ENCODE results near the gene ASS1.

The ASS1 gene

GRCh38 chr9:130477564-130477963 is 32.8 kb downstream of the ASS1 start:
- no peak for DNase-seq

- DNase-seq = no peak
These were observed 33.4 kb downstream of the ASS1 start for GRCh38 chr9:130478152-130478551.

GRCh38 chr9:130478736-130479575 is 34.2 kb downstream of the ASS1 start:
- DNase-seq = no peak

- DNase-seq = no peak
These were observed 34.8 kb downstream of the ASS1 start for GRCh38 chr9:130479587-130479986.

- DNase-seq = no peak
These were observed 35.9 kb downstream of the ASS1 start for GRCh38 chr9:130480673-130481072.

GRCh38 chr9:130482463-130482862 is 37.7 kb downstream of the ASS1 start:
- DNase-seq = no peak

- DNase-seq = no peak
These were observed 38.7 kb downstream of the ASS1 start for GRCh38 chr9:130483371-130483971.

- peak; percentile 8 for DNase-seq
These were observed 39.8 kb downstream of the ASS1 start for GRCh38 chr9:130484362-130485072.

GRCh38 chr9:130486103-130486502 is 41.3 kb downstream of the ASS1 start:
- DNase-seq = no peak

- peak; percentile 8 for DNase-seq
These were observed 42.7 kb downstream of the ASS1 start for GRCh38 chr9:130487500-130487899.

- DNase-seq = no peak
These were observed 44.0 kb downstream of the ASS1 start for GRCh38 chr9:130488621-130489330.

- DNase-seq = no peak
These were observed 46.2 kb downstream of the ASS1 start for GRCh38 chr9:130490981-130491380.

GRCh38 chr9:130491830-130492482 is 47.2 kb downstream of the ASS1 start:
- no peak for DNase-seq

- DNase-seq = no peak
These were observed 48.3 kb downstream of the ASS1 start for GRCh38 chr9:130493021-130493420.

GRCh38 chr9:130493476-130493875 is 48.7 kb downstream of the ASS1 start:
- no peak for DNase-seq

GRCh38 chr9:130495067-130495466 is 50.3 kb downstream of the ASS1 start:
- DNase-seq = no peak

- DNase-seq = no peak
These were observed 52.4 kb downstream of the ASS1 start for GRCh38 chr9:130497139-130497538.

GRCh38 chr9:130498298-130498917 is 53.6 kb downstream of the ASS1 start:
- peak; percentile 23 for DNase-seq

- peak; percentile 16 for DNase-seq
These were observed 54.3 kb downstream of the ASS1 start for GRCh38 chr9:130498918-130499698.

- no peak for DNase-seq
These were observed 55.1 kb downstream of the ASS1 start for GRCh38 chr9:130499804-130500263.

Data from left hindlimb (tissue), 1 donor.